Cardiac muscle cell (in vitro differentiated cells and primary cell): ENCODE results near the gene LGALS9. TPM values are rescaled to one million over a fixed set of nuclear protein-coding genes. Genes with fewer than 3 reads are reported as not detected.

Experiments
- DNase-seq, 2 donors: peaks; one replicate each; pipeline versions ENCODE4 v3.0.0 to v3.0.0-alpha.2; 2010 to 2017; ENCODE audit warnings: low read depth in 1 of 2, low spot score in 1 of 2
- H3K27ac ChIP-seq: fragments of 200-600 bp; sonication (generic); 2 replicates; pipeline ENCODE4 v1.5.1; 2016
- H3K27me3 ChIP-seq: fragments of 200-600 bp; sonication (generic); 2 replicates; pipeline ENCODE4 v1.6.0; 2016; ENCODE audit warnings: control low read depth
- H3K36me3 ChIP-seq: fragments of 200-600 bp; sonication (generic); 2 replicates; pipeline ENCODE4 v1.5.1; 2016; ENCODE audit warnings: control low read depth
- H3K4me1 ChIP-seq: fragments of 200-600 bp; sonication (generic); 2 replicates; pipeline ENCODE4 v1.8.1; 2017; ENCODE audit warnings: low read depth, mild to moderate bottlenecking, mixed run types
- H3K4me3 ChIP-seq: fragments of 200-600 bp; sonication (generic); 2 replicates; pipeline ENCODE4 v1.5.1; 2016; ENCODE audit warnings: mild to moderate bottlenecking
- H3K9me3 ChIP-seq: fragments of 200-600 bp; sonication (generic); 2 replicates; pipeline ENCODE4 v1.5.1; 2017; ENCODE audit warnings: low read depth, mild to moderate bottlenecking, control low read depth
- CTCF ChIP-seq: IDR thresholded peaks from 2 replicates; pipeline ENCODE4 v1.5.1; 2012; ENCODE audit warnings: low read depth, mild to moderate bottlenecking, low read length
- polyA plus RNA-seq: library from polyadenylated mRNA; unstranded; fragments of >200 nt; fragmentation: Nextera tagmentation; extraction: Ambion mirVana; gene quantifications from 2 replicates; pipeline ENCODE4 v1.2.1, GENCODE V29; 2016
- total RNA-seq: library from RNA; depleted of rRNA; stranded (reverse); fragments of >200 nt; gene quantifications from 2 replicates; pipeline ENCODE4 v1.2.3, GENCODE V29; 2016

The LGALS9 gene
- total and polyA plus RNA-seq, 2 experiments from 2014 or later: 0.46 to 0.63 TPM

- Histone ChIP-seq H3K4me3 (no peak overlapping the region), H3K27me3 (no peaks in the 10 kb centered on the region), H3K36me3 (no peaks in the 10 kb centered on the region), H3K9me3 (no peaks in the 10 kb centered on the region), H3K27ac (no peak overlapping the region), H3K4me1 (no peaks in the 10 kb centered on the region)
- no peak for DNase-seq
- no peak for TF ChIP-seq CTCF
Measured at GRCh38 chr17:27595208-27595607, 35.8 kb upstream of the LGALS9 start.

- no peak overlapping the region for H3K27ac ChIP-seq
- TF ChIP-seq CTCF: no peak
- peak in 1 of 2 donors; percentile 82 for DNase-seq
- no peak overlapping the region for H3K4me3 ChIP-seq
- no peaks in the 10 kb centered on the region for H3K36me3 ChIP-seq
- no peaks in the 10 kb centered on the region for H3K9me3 ChIP-seq
- H3K4me1 ChIP-seq: no peaks in the 10 kb centered on the region
- H3K27me3 ChIP-seq: no peaks in the 10 kb centered on the region
Measured at GRCh38 chr17:27596096-27596495, 34.9 kb upstream of the LGALS9 start.

- Histone ChIP-seq H3K27ac (no peak overlapping the region), H3K4me3 (no peak overlapping the region), H3K9me3 (no peaks in the 10 kb centered on the region), H3K27me3 (no peaks in the 10 kb centered on the region), H3K36me3 (no peaks in the 10 kb centered on the region), H3K4me1 (no peaks in the 10 kb centered on the region)
- no peak for TF ChIP-seq CTCF
- DNase-seq: peak in 1 of 2 donors; percentile 30
Measured at GRCh38 chr17:27596566-27597187, 34.3 kb upstream of the LGALS9 start.

GRCh38 chr17:27597188-27597580 is 33.8 kb upstream of the LGALS9 start:
- Histone ChIP-seq H3K36me3 (no peaks in the 10 kb centered on the region), H3K4me3 (no peak overlapping the region)
- no peak for TF ChIP-seq CTCF

GRCh38 chr17:27597783-27598320 is 33.1 kb upstream of the LGALS9 start:
- TF ChIP-seq CTCF: no peak
- peaks cover 6% of the 10 kb centered on the region for H3K4me1 ChIP-seq
- no peak for DNase-seq
- no peak overlapping the region for H3K4me3 ChIP-seq
- H3K27ac ChIP-seq: no peak overlapping the region
- no peaks in the 10 kb centered on the region for H3K36me3 ChIP-seq
- no peaks in the 10 kb centered on the region for H3K9me3 ChIP-seq
- H3K27me3 ChIP-seq: no peaks in the 10 kb centered on the region

More at GRCh38 chr17:27597188-27597580, 33.8 kb upstream of the LGALS9 start:
- H3K27me3 ChIP-seq: no peaks in the 10 kb centered on the region
- H3K4me1 ChIP-seq: no peaks in the 10 kb centered on the region
- H3K9me3 ChIP-seq: no peaks in the 10 kb centered on the region
- no peak for DNase-seq
- no peak overlapping the region for H3K27ac ChIP-seq
